Measurements from ENCODE around the gene DDX60. TPM values are rescaled to one million over a fixed set of nuclear protein-coding genes. Genes with fewer than 3 reads are reported as not detected.

DDX60 gene
- total RNA-seq, 1 experiment from 2014 or later: 2.7 TPM

DNA sequence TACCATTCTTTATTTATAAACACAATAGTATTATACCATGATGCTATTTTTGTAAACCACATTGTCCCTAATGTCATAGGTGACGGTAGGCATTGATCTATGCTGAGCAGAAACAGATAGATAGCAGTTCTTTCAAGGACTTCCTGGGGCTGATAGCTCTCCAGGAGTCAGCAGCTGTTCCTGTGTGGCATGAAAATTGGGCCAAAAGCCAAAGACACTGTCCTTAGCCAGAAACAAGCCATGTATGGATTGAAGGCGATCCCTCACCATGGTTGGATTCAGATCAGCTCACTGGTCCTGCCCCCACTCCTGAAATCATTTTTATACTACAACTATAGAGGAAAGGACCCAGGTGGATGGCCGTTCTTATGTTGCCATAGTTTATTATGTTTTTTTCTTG lies 53.6 kb downstream of the DDX60 start:
- DNase-seq (ENCODE audit: low spot score) (no peak), ATAC-seq (no peak)
- Mint-ChIP-seq H3K27ac (no peak overlapping the region), H3K27me3 (ENCODE audit: low read depth) (no peaks in the 10 kb centered on the region), H3K9me3 (no peaks in the 10 kb centered on the region), H3K4me1 (peaks cover 3% of the 10 kb centered on the region), H3K36me3 (no peaks in the 10 kb centered on the region), H3K4me3 (no peak overlapping the region)
- TF ChIP-seq, protein P1, sequence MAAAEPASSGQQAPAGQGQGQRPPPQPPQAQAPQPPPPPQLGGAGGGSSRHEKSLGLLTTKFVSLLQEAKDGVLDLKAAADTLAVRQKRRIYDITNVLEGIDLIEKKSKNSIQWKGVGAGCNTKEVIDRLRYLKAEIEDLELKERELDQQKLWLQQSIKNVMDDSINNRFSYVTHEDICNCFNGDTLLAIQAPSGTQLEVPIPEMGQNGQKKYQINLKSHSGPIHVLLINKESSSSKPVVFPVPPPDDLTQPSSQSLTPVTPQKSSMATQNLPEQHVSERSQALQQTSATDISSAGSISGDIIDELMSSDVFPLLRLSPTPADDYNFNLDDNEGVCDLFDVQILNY (CRISPR knock-in tag; IDR thresholded peaks at IDR 0.05): no peak
- TF ChIP-seq, protein P2, sequence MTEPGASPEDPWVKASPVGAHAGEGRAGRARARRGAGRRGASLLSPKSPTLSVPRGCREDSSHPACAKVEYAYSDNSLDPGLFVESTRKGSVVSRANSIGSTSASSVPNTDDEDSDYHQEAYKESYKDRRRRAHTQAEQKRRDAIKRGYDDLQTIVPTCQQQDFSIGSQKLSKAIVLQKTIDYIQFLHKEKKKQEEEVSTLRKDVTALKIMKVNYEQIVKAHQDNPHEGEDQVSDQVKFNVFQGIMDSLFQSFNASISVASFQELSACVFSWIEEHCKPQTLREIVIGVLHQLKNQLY (CRISPR knock-in tag; IDR thresholded peaks at IDR 0.05): no peak
- no peak for TF ChIP-seq TEAD1 (CRISPR knock-in tag; IDR thresholded peaks at IDR 0.05)
- TF ChIP-seq, protein P3, sequence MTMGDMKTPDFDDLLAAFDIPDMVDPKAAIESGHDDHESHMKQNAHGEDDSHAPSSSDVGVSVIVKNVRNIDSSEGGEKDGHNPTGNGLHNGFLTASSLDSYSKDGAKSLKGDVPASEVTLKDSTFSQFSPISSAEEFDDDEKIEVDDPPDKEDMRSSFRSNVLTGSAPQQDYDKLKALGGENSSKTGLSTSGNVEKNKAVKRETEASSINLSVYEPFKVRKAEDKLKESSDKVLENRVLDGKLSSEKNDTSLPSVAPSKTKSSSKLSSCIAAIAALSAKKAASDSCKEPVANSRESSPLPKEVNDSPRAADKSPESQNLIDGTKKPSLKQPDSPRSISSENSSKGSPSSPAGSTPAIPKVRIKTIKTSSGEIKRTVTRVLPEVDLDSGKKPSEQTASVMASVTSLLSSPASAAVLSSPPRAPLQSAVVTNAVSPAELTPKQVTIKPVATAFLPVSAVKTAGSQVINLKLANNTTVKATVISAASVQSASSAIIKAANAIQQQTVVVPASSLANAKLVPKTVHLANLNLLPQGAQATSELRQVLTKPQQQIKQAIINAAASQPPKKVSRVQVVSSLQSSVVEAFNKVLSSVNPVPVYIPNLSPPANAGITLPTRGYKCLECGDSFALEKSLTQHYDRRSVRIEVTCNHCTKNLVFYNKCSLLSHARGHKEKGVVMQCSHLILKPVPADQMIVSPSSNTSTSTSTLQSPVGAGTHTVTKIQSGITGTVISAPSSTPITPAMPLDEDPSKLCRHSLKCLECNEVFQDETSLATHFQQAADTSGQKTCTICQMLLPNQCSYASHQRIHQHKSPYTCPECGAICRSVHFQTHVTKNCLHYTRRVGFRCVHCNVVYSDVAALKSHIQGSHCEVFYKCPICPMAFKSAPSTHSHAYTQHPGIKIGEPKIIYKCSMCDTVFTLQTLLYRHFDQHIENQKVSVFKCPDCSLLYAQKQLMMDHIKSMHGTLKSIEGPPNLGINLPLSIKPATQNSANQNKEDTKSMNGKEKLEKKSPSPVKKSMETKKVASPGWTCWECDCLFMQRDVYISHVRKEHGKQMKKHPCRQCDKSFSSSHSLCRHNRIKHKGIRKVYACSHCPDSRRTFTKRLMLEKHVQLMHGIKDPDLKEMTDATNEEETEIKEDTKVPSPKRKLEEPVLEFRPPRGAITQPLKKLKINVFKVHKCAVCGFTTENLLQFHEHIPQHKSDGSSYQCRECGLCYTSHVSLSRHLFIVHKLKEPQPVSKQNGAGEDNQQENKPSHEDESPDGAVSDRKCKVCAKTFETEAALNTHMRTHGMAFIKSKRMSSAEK (CRISPR knock-in tag; IDR thresholded peaks at IDR 0.05; ENCODE audit: borderline replicate concordance): no peak
- no peak for TF ChIP-seq NFATC4 (CRISPR knock-in tag; IDR thresholded peaks at IDR 0.05)
- TF ChIP-seq GABPB1 (CRISPR knock-in tag; IDR thresholded peaks at IDR 0.05): no peak
- no peak for TF ChIP-seq ETV6 (CRISPR knock-in tag; IDR thresholded peaks at IDR 0.05)
- TF ChIP-seq, protein P4, sequence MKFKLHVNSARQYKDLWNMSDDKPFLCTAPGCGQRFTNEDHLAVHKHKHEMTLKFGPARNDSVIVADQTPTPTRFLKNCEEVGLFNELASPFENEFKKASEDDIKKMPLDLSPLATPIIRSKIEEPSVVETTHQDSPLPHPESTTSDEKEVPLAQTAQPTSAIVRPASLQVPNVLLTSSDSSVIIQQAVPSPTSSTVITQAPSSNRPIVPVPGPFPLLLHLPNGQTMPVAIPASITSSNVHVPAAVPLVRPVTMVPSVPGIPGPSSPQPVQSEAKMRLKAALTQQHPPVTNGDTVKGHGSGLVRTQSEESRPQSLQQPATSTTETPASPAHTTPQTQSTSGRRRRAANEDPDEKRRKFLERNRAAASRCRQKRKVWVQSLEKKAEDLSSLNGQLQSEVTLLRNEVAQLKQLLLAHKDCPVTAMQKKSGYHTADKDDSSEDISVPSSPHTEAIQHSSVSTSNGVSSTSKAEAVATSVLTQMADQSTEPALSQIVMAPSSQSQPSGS (CRISPR knock-in tag; IDR thresholded peaks at IDR 0.05; ENCODE audit: borderline replicate concordance, low read depth): no peak
- no peak for TF ChIP-seq KAT7 (CRISPR knock-in tag; IDR thresholded peaks at IDR 0.05; ENCODE audit: borderline replicate concordance)
- TF ChIP-seq ZNF396 (CRISPR knock-in tag; IDR thresholded peaks at IDR 0.05; ENCODE audit: borderline replicate concordance): no peak
- no peak for TF ChIP-seq SMAD4 (CRISPR knock-in tag; IDR thresholded peaks at IDR 0.05)
- TF ChIP-seq NR1H2 (CRISPR knock-in tag; IDR thresholded peaks at IDR 0.05): no peak
- TF ChIP-seq, protein P5, sequence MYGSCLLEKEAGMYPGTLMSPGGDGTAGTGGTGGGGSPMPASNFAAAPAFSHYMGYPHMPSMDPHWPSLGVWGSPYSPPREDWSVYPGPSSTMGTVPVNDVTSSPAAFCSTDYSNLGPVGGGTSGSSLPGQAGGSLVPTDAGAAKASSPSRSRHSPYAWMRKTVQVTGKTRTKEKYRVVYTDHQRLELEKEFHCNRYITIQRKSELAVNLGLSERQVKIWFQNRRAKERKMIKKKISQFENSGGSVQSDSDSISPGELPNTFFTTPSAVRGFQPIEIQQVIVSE (CRISPR knock-in tag; IDR thresholded peaks at IDR 0.05; ENCODE audit: borderline replicate concordance): no peak
- no peak for TF ChIP-seq NR3C1 (CRISPR knock-in tag; conservative IDR thresholded peaks at IDR 0.05; ENCODE audit: low read depth)
- no peak for TF ChIP-seq ZNF138 (CRISPR knock-in tag; conservative IDR thresholded peaks at IDR 0.05)
- TF ChIP-seq, protein P6, sequence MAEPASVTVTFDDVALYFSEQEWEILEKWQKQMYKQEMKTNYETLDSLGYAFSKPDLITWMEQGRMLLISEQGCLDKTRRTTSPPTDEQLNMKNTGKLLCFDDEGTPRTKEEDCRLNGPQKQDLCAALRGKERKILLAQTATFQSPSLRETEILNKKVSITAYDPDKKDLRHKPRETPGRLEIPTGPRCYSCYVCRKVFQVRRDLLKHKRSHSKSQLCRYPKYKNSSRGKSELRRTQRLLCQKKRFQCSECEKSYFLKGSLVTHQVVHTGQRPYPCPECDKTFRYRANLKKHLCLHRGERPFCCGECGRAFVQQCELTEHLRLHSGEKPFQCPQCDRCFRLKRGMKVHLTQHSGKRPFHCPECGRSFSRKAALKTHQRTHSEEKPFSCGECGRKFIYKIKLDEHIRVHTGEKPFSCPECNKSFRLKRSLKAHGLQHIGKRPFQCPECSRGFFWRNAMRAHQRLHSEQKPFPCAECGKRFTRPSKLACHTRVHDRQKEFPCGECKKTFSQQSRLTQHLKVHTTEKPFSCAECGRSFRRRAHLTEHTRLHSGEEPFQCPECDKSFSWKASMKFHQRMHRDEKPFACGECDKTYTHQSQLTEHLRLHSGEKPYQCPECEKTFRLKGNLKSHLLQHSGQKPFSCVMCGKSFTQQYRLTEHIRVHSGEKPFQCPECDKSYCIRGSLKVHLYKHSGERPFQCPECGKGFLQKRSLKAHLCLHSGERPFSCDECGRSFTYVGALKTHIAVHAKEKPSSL (CRISPR knock-in tag; conservative IDR thresholded peaks at IDR 0.05): no peak
- ChIA-PET POLR2A (no interaction called here), CTCF (no interaction called here)
